ENCODE data around the gene C19orf85. TPM values are rescaled to one million over a fixed set of nuclear protein-coding genes. Genes with fewer than 3 reads are reported as not detected.

Gene C19orf85
- total RNA-seq, 1 donor from 2014 or later = not detected

- intact Hi-C loops (cut with DNase I) = no loop called here
- DNase-seq (ENCODE audit: missing footprints) (peak; percentile 62), ATAC-seq (no peak)
These were observed 27.2 kb upstream of the C19orf85 start for GRCh38 chr19:55491546-55492360.

GRCh38 chr19:55490478-55491432, 26.2 kb upstream of the C19orf85 start:
- ATAC-seq = no peak
- peak; percentile 53 for DNase-seq (ENCODE audit: missing footprints)
- intact Hi-C loops (cut with DNase I) = no loop called here

- ATAC-seq (no peak), DNase-seq (ENCODE audit: missing footprints) (peak; percentile 55)
- intact Hi-C loops (cut with DNase I) = no loop called here
These were observed 25.3 kb upstream of the C19orf85 start for GRCh38 chr19:55489711-55490477.

GRCh38 chr19:55488986-55489710, 24.6 kb upstream of the C19orf85 start:
- DNase-seq (ENCODE audit: missing footprints) (peak; percentile 69), ATAC-seq (no peak)
- intact Hi-C loops (cut with DNase I) = no loop called here

- intact Hi-C loops (cut with DNase I) = no loop called here
- DNase-seq (ENCODE audit: missing footprints) = peak; percentile 78
- peak; percentile 3 for ATAC-seq
These were observed 23.6 kb upstream of the C19orf85 start, which contains the start of gene SSC5D for GRCh38 chr19:55487924-55488687. SSC5D (plus strand) TSS chr19:55488436; CDS start chr19:55488590, 154 bp downstream.

GRCh38 chr19:55486971-55487923, 22.7 kb upstream of the C19orf85 start:
- intact Hi-C loops (cut with DNase I) = no loop called here
- ATAC-seq (peak; percentile 51), DNase-seq (ENCODE audit: missing footprints) (peak; percentile 81)

GRCh38 chr19:55486043-55486970, 21.8 kb upstream of the C19orf85 start:
- no peak for ATAC-seq
- peak; percentile 70 for DNase-seq (ENCODE audit: missing footprints)
- intact Hi-C loops (cut with DNase I) = no loop called here

GRCh38 chr19:55485439-55486011, 21.0 kb upstream of the C19orf85 start:
- DNase-seq (ENCODE audit: missing footprints) = peak; percentile 67
- intact Hi-C loops (cut with DNase I) = no loop called here
- no peak for ATAC-seq

GRCh38 chr19:55484593-55485438, 20.3 kb upstream of the C19orf85 start, which contains the start of gene NAT14:
NAT14 (plus strand) TSS chr19:55485188; CDS start chr19:55485709, 521 bp downstream.
- intact Hi-C loops (cut with DNase I) = no loop called here
- ATAC-seq (peak; percentile 37), DNase-seq (ENCODE audit: missing footprints) (peak; percentile 76)

GRCh38 chr19:55483706-55484592, 19.4 kb upstream of the C19orf85 start:
- ATAC-seq (no peak), DNase-seq (ENCODE audit: missing footprints) (peak; percentile 57)

GRCh38 chr19:55482967-55483705, 18.6 kb upstream of the C19orf85 start:
- DNase-seq (ENCODE audit: missing footprints) (peak; percentile 66), ATAC-seq (no peak)
- intact Hi-C loops (cut with DNase I) = no loop called here

More at GRCh38 chr19:55483706-55484592, 19.4 kb upstream of the C19orf85 start:
- intact Hi-C loops (cut with DNase I) = no loop called here

- DNase-seq (ENCODE audit: missing footprints) = peak; percentile 67
- ATAC-seq = no peak
- intact Hi-C loops (cut with DNase I) = no loop called here
These were observed 17.8 kb upstream of the C19orf85 start for GRCh38 chr19:55482156-55482961.
